ENCODE measurements around the gene TFR2.
A peak's percentile ranks its signal among the peaks of the same experiment; 100 is the strongest.
"Not testable (repeated sequence)": the region's sequence is repeated elsewhere in the genome, so short reads cannot be mapped to it uniquely, and the experiment has no call there.

Gene TFR2

GRCh38 chr7:100671353-100672327, 30.3 kb upstream of the TFR2 start:
- peak overlapping the region in 1 of 2 donors; percentile 35 for H3K27ac Mint-ChIP-seq
- H3K4me1 Mint-ChIP-seq = peaks cover 15% of the 10 kb centered on the region
- H3K4me3 Mint-ChIP-seq = peak overlapping the region in 1 of 2 donors; percentile 90
- peaks cover 0 to 4% of the 10 kb centered on the region in 2 donors for H3K9me3 Mint-ChIP-seq
- DNase-seq (no peak), ATAC-seq (no peak)
- H3K27me3 Mint-ChIP-seq = no peaks in the 10 kb centered on the region

GRCh38 chr7:100670074-100670473, 28.7 kb upstream of the TFR2 start:
- Mint-ChIP-seq H3K27ac (no peak overlapping the region), H3K27me3 (no peaks in the 10 kb centered on the region), H3K9me3 (peaks cover 0 to 4% of the 10 kb centered on the region in 2 donors), H3K4me3 (no peak overlapping the region), H3K4me1 (peaks cover 10% of the 10 kb centered on the region)
- ATAC-seq = no peak
- no peak for DNase-seq

DNA sequence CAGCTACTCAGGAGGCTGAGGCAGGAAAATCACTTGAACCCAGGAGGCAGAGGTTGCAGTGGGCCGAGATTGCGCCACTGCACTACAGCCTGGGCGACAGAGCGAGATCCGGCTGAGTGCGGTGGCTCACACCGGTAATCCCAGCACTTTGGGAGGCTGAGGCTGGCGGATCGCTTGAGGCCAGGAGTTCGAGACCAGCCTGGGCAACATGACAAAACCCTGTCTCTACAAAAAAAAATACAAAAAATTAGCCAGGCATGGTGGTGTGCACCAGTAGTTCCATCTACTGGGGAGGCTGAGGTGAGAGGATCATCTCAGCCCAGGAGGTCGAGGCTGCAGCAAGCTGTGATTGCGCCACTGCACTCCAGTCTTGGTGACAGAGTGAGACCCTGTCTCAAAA, 27.8 kb upstream of the TFR2 start:
- DNase-seq, H3K4me1 Mint-ChIP-seq, H3K4me3 Mint-ChIP-seq, ATAC-seq, H3K27me3 Mint-ChIP-seq, H3K27ac Mint-ChIP-seq, H3K9me3 Mint-ChIP-seq: not testable (repeated sequence)

GRCh38 chr7:100668069-100668449, 26.7 kb upstream of the TFR2 start:
- Mint-ChIP-seq H3K9me3 (peaks cover 0 to 4% of the 10 kb centered on the region in 2 donors), H3K4me1 (peaks cover 6% of the 10 kb centered on the region), H3K27ac (no peak overlapping the region), H3K27me3 (no peaks in the 10 kb centered on the region), H3K4me3 (no peak overlapping the region)
- DNase-seq (no peak), ATAC-seq (no peak)

GRCh38 chr7:100667331-100668068, 26.1 kb upstream of the TFR2 start:
- Mint-ChIP-seq H3K9me3 (peaks cover 0 to 4% of the 10 kb centered on the region in 2 donors), H3K27me3 (no peaks in the 10 kb centered on the region), H3K27ac (no peak overlapping the region), H3K4me3 (no peak overlapping the region), H3K4me1 (peaks cover under 1% of the 10 kb centered on the region)
- no peak for ATAC-seq
- DNase-seq = no peak

DNA sequence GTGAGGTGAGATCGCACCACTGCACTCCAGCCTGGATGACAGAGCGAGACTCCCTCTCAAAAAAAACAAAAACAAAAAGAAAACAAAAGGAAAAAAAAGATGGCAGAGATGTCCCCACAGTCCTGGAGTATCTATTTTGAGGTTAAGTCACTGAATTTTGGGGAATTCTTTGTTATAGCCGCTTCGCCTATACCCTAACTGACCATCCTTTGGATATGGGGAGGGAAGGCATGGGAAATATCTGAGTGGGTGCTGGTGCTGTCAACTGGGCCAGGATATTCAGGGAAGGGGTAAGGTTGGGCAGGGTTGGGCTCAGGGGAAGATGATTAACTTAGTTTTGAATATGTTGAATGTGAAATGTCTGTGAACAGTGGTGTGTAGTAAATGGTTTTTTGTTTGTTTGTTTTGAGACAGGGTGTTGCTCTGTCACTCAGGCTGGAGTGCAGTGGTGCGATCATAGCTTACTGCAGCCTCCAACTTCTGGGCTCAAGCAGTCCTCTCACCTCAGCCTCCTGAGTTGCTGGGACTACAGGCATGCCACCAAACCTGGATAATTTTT, 23.9 kb upstream of the TFR2 start:
- Mint-ChIP-seq H3K27me3 (no peaks in the 10 kb centered on the region), H3K4me3 (no peak overlapping the region), H3K9me3 (peaks cover 0 to 4% of the 10 kb centered on the region in 2 donors), H3K4me1 (no peaks in the 10 kb centered on the region), H3K27ac (no peak overlapping the region)
- no peak for DNase-seq
- no peak for ATAC-seq

GRCh38 chr7:100662194-100662776, 20.9 kb upstream of the TFR2 start:
- ATAC-seq, H3K27ac Mint-ChIP-seq, DNase-seq, H3K4me3 Mint-ChIP-seq, H3K4me1 Mint-ChIP-seq, H3K9me3 Mint-ChIP-seq: not testable (repeated sequence)
- H3K27me3 Mint-ChIP-seq = peaks cover 19% of the 10 kb centered on the region

- Mint-ChIP-seq H3K4me1 (peaks cover 6% of the 10 kb centered on the region), H3K27ac (no peak within 1 kb of the TSS), H3K9me3 (no peaks in the 10 kb centered on the region), H3K4me3 (no peak within 1 kb of the TSS), H3K27me3 (peaks cover 64% of the 10 kb centered on the region)
- ATAC-seq (peak; percentile 69), DNase-seq (peak in 1 of 2 donors; percentile 43)
Observed at GRCh38 chr7:100655908-100656674, 14.7 kb upstream of the TFR2 start, which contains the start of gene ACTL6B. Gene ACTL6B, minus strand, starts transcription at chr7:100656448. Its CDS starts 94 bp downstream, at chr7:100656354.

DNA sequence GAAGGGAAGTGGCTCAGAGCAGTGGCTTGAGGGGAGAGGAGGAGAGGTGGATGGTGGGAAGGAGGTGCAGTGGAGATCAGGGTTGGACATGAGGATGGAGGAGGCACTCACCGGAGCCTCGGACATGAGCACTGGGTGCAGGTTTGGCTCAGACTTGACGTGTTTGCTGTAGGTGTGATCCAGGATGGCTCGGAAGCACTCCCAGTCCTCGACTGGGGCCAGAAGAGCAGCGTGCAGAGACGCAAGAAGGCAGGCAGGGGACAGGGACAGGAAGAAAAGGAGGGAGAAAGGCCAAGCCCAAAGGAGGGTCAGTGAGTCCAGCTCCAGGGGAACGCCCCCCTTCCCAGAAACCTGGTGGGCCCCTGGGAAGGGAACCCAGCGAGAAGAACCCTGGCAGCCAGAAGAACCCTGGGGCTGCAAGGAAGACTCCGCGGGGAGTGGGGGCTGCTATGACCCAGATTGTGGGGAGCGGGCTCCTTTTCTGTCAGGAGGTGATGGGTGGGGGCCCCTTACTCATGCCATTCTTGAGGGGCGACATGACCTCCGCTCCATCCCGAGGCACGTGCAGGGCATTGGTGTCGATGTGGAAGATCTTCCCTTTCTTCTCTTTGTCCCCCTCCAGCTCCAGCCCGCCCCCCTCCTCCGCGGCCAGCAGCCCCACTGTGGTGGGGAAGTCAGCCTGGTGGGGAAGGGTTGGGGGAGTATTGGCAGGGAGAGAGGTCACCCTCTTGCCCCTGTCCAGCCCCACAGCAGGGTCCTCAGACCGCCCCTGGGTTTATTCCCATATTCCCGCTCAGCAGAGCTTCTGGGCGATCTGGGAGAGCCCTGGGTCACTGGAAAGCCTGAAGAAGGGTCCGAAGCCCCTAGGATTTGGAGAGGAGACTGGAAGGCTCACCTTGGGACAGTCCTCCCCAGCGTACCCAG, 13.8 kb upstream of the TFR2 start:
- DNase-seq = no peak
- H3K4me1 Mint-ChIP-seq = peaks cover 6% of the 10 kb centered on the region
- H3K9me3 Mint-ChIP-seq = no peaks in the 10 kb centered on the region
- H3K27me3 Mint-ChIP-seq = peaks cover 69% of the 10 kb centered on the region
- no peak for ATAC-seq
- no peak overlapping the region for H3K4me3 Mint-ChIP-seq
- no peak overlapping the region for H3K27ac Mint-ChIP-seq

GRCh38 chr7:100649826-100650565, 8.6 kb upstream of the TFR2 start:
- no peak for DNase-seq
- Mint-ChIP-seq H3K4me3 (no peak overlapping the region), H3K27ac (no peak overlapping the region), H3K4me1 (no peaks in the 10 kb centered on the region), H3K27me3 (peaks cover 38% of the 10 kb centered on the region), H3K9me3 (no peaks in the 10 kb centered on the region)
- ATAC-seq = no peak

DNA sequence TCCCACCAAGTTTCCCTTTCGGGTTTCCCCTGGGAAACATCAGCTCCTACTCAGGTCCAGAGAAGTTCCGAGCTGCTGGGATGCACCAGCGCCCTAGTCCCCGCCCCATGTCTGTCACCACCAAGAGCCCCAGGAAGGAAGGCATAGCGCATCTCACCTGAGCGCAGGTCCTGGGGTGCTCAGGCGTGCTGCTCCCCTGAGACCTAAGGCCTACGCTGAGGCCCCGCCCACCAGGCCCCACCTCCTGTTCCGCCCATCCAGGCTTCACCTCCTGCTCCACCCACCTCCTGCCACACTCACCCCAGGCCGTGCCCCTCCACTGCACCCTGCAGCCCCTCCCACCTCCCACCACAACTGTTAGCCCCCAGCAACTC, 1.2 kb upstream of the TFR2 start:
- DNase-seq (no peak), ATAC-seq (peak; percentile 59)
- no peak overlapping the region for H3K4me3 Mint-ChIP-seq
- no peaks in the 10 kb centered on the region for H3K4me1 Mint-ChIP-seq
- peaks cover 7% of the 10 kb centered on the region for H3K27me3 Mint-ChIP-seq
- peak overlapping the region in 1 of 2 donors; percentile 83 for H3K27ac Mint-ChIP-seq
- no peaks in the 10 kb centered on the region for H3K9me3 Mint-ChIP-seq

- Mint-ChIP-seq H3K27ac (no peak overlapping the region), H3K9me3 (no peaks in the 10 kb centered on the region), H3K27me3 (peaks cover 7% of the 10 kb centered on the region), H3K4me1 (no peaks in the 10 kb centered on the region), H3K4me3 (no peak overlapping the region)
- no peak for ATAC-seq
- no peak for DNase-seq
Observed at GRCh38 chr7:100641860-100642533, 645 bp upstream of the TFR2 start.

Measured in stimulated activated naive CD8-positive, alpha-beta T cell treated with anti-CD3 and anti-CD28 coated beads, Interleukin-15, amount 100 ng/mL, for 72 hours (primary cell).